ENCODE measurements around the gene ITCH.

GRCh38 chr20:34365765-34366213, 2.7 kb downstream of the ITCH start:
- TF ChIP-seq CTCF (IDR thresholded peaks at IDR 0.05; ENCODE audit: low read depth, low read length) (no peak), EZH2phosphoT487 (IDR thresholded peaks at IDR 0.05; ENCODE audit: low read depth) (no peak)
